Measurements from ENCODE around the gene CROCC.

DNA sequence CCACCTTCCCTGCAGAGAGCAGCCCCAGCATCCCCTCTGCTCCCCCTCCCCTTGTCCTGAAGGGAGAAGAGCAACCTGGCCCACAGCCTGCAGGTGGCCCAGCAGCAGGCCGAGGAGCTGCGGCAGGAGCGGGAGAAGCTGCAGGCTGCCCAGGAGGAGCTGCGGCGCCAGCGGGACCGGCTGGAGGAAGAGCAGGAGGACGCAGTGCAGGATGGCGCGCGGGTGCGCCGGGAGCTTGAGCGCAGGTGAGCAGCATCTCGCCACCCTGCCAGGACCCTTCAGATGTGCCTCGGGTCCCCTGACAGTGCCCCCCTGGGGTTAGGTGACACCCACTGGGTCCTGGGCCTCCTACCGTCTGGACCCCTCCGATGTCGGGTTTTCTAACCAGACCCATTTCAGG is 22.3 kb downstream of the CROCC start:
- TF ChIP-seq, protein P1, sequence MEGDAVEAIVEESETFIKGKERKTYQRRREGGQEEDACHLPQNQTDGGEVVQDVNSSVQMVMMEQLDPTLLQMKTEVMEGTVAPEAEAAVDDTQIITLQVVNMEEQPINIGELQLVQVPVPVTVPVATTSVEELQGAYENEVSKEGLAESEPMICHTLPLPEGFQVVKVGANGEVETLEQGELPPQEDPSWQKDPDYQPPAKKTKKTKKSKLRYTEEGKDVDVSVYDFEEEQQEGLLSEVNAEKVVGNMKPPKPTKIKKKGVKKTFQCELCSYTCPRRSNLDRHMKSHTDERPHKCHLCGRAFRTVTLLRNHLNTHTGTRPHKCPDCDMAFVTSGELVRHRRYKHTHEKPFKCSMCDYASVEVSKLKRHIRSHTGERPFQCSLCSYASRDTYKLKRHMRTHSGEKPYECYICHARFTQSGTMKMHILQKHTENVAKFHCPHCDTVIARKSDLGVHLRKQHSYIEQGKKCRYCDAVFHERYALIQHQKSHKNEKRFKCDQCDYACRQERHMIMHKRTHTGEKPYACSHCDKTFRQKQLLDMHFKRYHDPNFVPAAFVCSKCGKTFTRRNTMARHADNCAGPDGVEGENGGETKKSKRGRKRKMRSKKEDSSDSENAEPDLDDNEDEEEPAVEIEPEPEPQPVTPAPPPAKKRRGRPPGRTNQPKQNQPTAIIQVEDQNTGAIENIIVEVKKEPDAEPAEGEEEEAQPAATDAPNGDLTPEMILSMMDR (IDR thresholded peaks at IDR 0.05), result no peak
- TF ChIP-seq POLR2A (IDR thresholded peaks at IDR 0.05) (no peak), EP300 (IDR thresholded peaks at IDR 0.05) (no peak)
